Gastrocnemius medialis (tissue), 4 donors: Measurements from ENCODE around the gene NRCAM.

ENCODE experiments used
- POLR2A ChIP-seq, 2 donors: fragments of 450-650 bp; IDR thresholded peaks; one replicate each; pipeline ENCODE4 v1.6.1; 2017; ENCODE audit warnings: antibody characterized with exemption in 2 of 2, mild to moderate bottlenecking in 2 of 2, moderate library complexity in 2 of 2
- TF ChIP-seq, protein P1 (sequence below), 5 experiments: fragments of 450-650 bp in 3 of 5; fragments of 200-600 bp in 2 of 5; sonication (generic) in 2 of 5; IDR thresholded peaks in 4 of 5; conservative IDR thresholded peaks in 1 of 5; 1 replicate in 4 of 5; 2 replicates in 1 of 5; pipeline ENCODE4 v1.5.1; 2016 to 2019; ENCODE audit warnings: antibody characterized with exemption in 5 of 5, mild to moderate bottlenecking in 3 of 5, moderate library complexity in 3 of 5

DNA sequence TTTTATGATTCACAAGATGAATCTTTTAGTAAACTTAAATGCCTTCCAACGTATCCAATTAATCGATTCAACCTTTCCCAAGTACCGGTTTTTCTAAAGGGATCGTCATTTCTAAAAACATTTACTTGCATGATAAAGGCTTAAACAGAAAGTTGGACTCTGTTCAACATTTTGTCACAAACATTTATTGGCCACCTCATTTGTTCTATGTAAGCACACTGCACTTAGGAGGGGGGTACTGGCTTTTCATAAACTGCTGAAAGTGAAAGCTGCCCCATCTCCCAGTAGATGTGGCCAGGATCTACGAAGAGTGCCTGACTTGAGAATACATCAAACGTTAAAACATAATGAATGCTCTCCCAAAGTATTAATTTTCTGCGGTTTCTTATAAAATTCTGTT is 288.8 kb downstream of the NRCAM start:
- TF ChIP-seq, protein P1, sequence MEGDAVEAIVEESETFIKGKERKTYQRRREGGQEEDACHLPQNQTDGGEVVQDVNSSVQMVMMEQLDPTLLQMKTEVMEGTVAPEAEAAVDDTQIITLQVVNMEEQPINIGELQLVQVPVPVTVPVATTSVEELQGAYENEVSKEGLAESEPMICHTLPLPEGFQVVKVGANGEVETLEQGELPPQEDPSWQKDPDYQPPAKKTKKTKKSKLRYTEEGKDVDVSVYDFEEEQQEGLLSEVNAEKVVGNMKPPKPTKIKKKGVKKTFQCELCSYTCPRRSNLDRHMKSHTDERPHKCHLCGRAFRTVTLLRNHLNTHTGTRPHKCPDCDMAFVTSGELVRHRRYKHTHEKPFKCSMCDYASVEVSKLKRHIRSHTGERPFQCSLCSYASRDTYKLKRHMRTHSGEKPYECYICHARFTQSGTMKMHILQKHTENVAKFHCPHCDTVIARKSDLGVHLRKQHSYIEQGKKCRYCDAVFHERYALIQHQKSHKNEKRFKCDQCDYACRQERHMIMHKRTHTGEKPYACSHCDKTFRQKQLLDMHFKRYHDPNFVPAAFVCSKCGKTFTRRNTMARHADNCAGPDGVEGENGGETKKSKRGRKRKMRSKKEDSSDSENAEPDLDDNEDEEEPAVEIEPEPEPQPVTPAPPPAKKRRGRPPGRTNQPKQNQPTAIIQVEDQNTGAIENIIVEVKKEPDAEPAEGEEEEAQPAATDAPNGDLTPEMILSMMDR (IDR thresholded peaks at IDR 0.05 in 4 of 5, conservative IDR thresholded peaks at IDR 0.05 in 1 of 5), result no peak
- no peak for TF ChIP-seq POLR2A (IDR thresholded peaks at IDR 0.05)
